IMR-90 (cell line): ENCODE data around the gene SLX4IP. TPM values are rescaled to one million over a fixed set of nuclear protein-coding genes. Genes with fewer than 3 reads are reported as not detected.

Source experiments
- ATAC-seq: fragments of 200-7000 bp; cut with Tn5 transposase; 2 replicates; pipeline ENCODE4 v1.9.1; 2020; ENCODE audit warnings: low read depth, mild to moderate bottlenecking, moderate library complexity
- BruUV-seq: library from RNA; stranded (reverse); fragments of 400-500 nt; replicated peaks from 2 replicates; lab custom pipeline; 2021; lab: Mats Ljungman, UMichigan
- CTCF ChIA-PET: fragments of 300-600 bp; formaldehyde crosslinking; extraction: SDS; loops from one replicate; lab custom pipeline; 2021; ENCODE audit warnings: antibody characterized with exemption; lab: Yijun Ruan, JAX
- POLR2A ChIA-PET: fragments of 300-600 bp; sonication (Branson Sonifier 250); formaldehyde crosslinking; loops from one replicate; lab custom pipeline; 2022; ENCODE audit warnings: antibody characterized with exemption; ENCODE audit not compliant: unreplicated experiment; lab: Charles Lee
- DNase-seq: peaks from one replicate; pipeline ENCODE4 v3.0.0; 2013
- H2AFZ ChIP-seq: replicated peaks from 2 replicates; pipeline ENCODE3; 2013; ENCODE audit warnings: low read length, mild to moderate bottlenecking; ENCODE audit not compliant: poor library complexity
- H2AK5ac ChIP-seq: 2 replicates; pipeline ENCODE4 v1.6.1; 2013; ENCODE audit warnings: low read depth, low read length, inconsistent platforms
- H2AK9ac ChIP-seq: replicated peaks from 2 replicates; pipeline ENCODE3; 2013; ENCODE audit warnings: mild to moderate bottlenecking, low read depth, low read length, moderate library complexity; ENCODE audit not compliant: poor library complexity
- H2BK120ac ChIP-seq: 2 replicates; pipeline ENCODE4 v1.6.1; 2013; ENCODE audit warnings: low read depth, low read length, inconsistent platforms
- H2BK15ac ChIP-seq: 3 replicates; pipeline ENCODE4 v1.6.1; 2013; ENCODE audit warnings: low read depth, low read length, inconsistent platforms
- H2BK20ac ChIP-seq: 2 replicates; pipeline ENCODE4 v1.6.1; 2013; ENCODE audit warnings: low read depth, mild to moderate bottlenecking, inconsistent platforms, low read length, moderate library complexity
- H2BK5ac ChIP-seq: 2 replicates; pipeline ENCODE4 v1.6.1; 2013; ENCODE audit warnings: mild to moderate bottlenecking, low read depth, low read length, inconsistent platforms; ENCODE audit not compliant: poor library complexity, severe bottlenecking
- H3K14ac ChIP-seq: replicated peaks from 2 replicates; pipeline ENCODE4 v1.6.1; 2013; ENCODE audit warnings: low read depth, low read length, inconsistent platforms
- H3K18ac ChIP-seq: 2 replicates; pipeline ENCODE4 v1.6.1; 2013; ENCODE audit warnings: low read depth, low read length, control low read depth
- H3K23ac ChIP-seq: 2 replicates; pipeline ENCODE4 v1.6.1; 2013; ENCODE audit warnings: low read depth, low read length, inconsistent platforms
- H3K27ac ChIP-seq: 2 replicates; pipeline ENCODE4 v1.5.1; 2013; ENCODE audit warnings: mild to moderate bottlenecking, control low read depth, low read length; ENCODE audit not compliant: insufficient read depth
- H3K27me3 ChIP-seq: 2 replicates; pipeline ENCODE4 v1.6.1; 2013; ENCODE audit warnings: low read length; ENCODE audit not compliant: control insufficient read depth, insufficient read depth
- H3K36me3 ChIP-seq: 2 replicates; pipeline ENCODE4 v1.6.1; 2013; ENCODE audit warnings: low read length, mixed read lengths; ENCODE audit not compliant: control insufficient read depth, insufficient read depth
- H3K4ac ChIP-seq: 2 replicates; pipeline ENCODE4 v1.6.1; 2013; ENCODE audit warnings: low read depth, low read length, inconsistent platforms
- H3K4me1 ChIP-seq: 2 replicates; pipeline ENCODE4 v1.6.1; 2013; ENCODE audit warnings: low read length, mixed read lengths; ENCODE audit not compliant: control insufficient read depth, insufficient read depth
- H3K4me2 ChIP-seq: 2 replicates; pipeline ENCODE4 v1.6.1; 2013; ENCODE audit warnings: low read depth, mild to moderate bottlenecking, control low read depth, low read length, moderate library complexity
- H3K4me3 ChIP-seq: 2 replicates; pipeline ENCODE4 v1.5.1; 2013; ENCODE audit warnings: low read depth, mild to moderate bottlenecking, control low read depth, low read length, moderate library complexity; ENCODE audit not compliant: insufficient read depth
- H3K56ac ChIP-seq: 2 replicates; pipeline ENCODE4 v1.6.1; 2013; ENCODE audit warnings: low read length, inconsistent platforms; ENCODE audit not compliant: insufficient read depth; ENCODE audit errors: extremely low read depth
- H3K79me1 ChIP-seq, 2 experiments: 2 replicates each; pipeline ENCODE4 v1.6.1; 2013; ENCODE audit warnings: low read length in 2 of 2, inconsistent platforms in 1 of 2, low read depth in 1 of 2
- H3K9ac ChIP-seq: 2 replicates; pipeline ENCODE4 v1.6.1; 2013; ENCODE audit warnings: low read depth, low read length, control low read depth
- H3K9me1 ChIP-seq: 2 replicates; pipeline ENCODE4 v1.6.1; 2013; ENCODE audit warnings: low read length, inconsistent platforms; ENCODE audit not compliant: insufficient read depth
- H3K9me3 ChIP-seq: 2 replicates; pipeline ENCODE4 v1.6.1; 2013; ENCODE audit warnings: low read length; ENCODE audit not compliant: control insufficient read depth, insufficient read depth
- H4K20me1 ChIP-seq: 2 replicates; pipeline ENCODE4 v1.6.1; 2013; ENCODE audit warnings: low read length, inconsistent platforms; ENCODE audit not compliant: insufficient read depth
- H4K5ac ChIP-seq: 2 replicates; pipeline ENCODE4 v1.6.1; 2013; ENCODE audit warnings: mild to moderate bottlenecking, low read depth, low read length, control low read depth
- H4K8ac ChIP-seq, 2 experiments: 2 replicates each; pipeline ENCODE4 v1.6.1; 2013; ENCODE audit warnings: low read depth in 2 of 2, low read length in 2 of 2, control low read depth in 1 of 2, inconsistent platforms in 1 of 2
- H4K91ac ChIP-seq: 2 replicates; pipeline ENCODE4 v1.6.1; 2013; ENCODE audit warnings: low read depth, low read length, inconsistent platforms; ENCODE audit not compliant: insufficient read depth
- CEBPB ChIP-seq: IDR thresholded peaks from 2 replicates; pipeline ENCODE4 v1.6.1; 2012; ENCODE audit warnings: low read depth, low read length, improper control_type of control experiment
- CHD1 ChIP-seq: IDR thresholded peaks from 2 replicates; pipeline ENCODE4 v1.6.1; 2012; ENCODE audit warnings: low read depth, low read length, improper control_type of control experiment
- FOS ChIP-seq: fragments of 150-350 bp; IDR thresholded peaks from 2 replicates; pipeline ENCODE4 v1.6.1; 2016; ENCODE audit warnings: low read depth, low read length
- MAFK ChIP-seq: IDR thresholded peaks from 2 replicates; pipeline ENCODE4 v1.6.1; 2012; ENCODE audit warnings: low read depth, low read length, improper control_type of control experiment
- USF2 ChIP-seq: fragments of 150-350 bp; IDR thresholded peaks from 2 replicates; pipeline ENCODE4 v1.6.1; 2017; ENCODE audit warnings: mild to moderate bottlenecking, antibody characterized with exemption, low read length, low read depth
- WGBS, 2 experiments: methylation state at CpG; one replicate each; pipeline versions ENCODE4 v1.1.5 to v1.1.7; 2013; ENCODE audit warnings: missing lambda C conversion rate in 2 of 2; ENCODE audit not compliant: insufficient read length in 1 of 2; ENCODE audit errors: extremely low coverage in 2 of 2; 5-methylcytosine and 5-hydroxymethylcytosine counted together
- dilution Hi-C: fragments of 300-500 bp; cut with HindIII; formaldehyde crosslinking; loops from one replicate; pipeline ENCODE4 v1.14.3; 2018; ENCODE audit warnings: low sequenced_read_pairs; ENCODE audit not compliant: unreplicated experiment
- in situ Hi-C: fragments of 300-500 bp; cut with MboI; formaldehyde crosslinking; loops from 3 replicates; pipeline ENCODE4 v1.14.3; 2019; ENCODE audit warnings: low sequenced_read_pairs, inconsistent platforms, mixed read lengths
- intact Hi-C: fragments of 100-400 bp; cut with micrococcal nuclease; formaldehyde crosslinking; loops from 2 replicates; pipeline ENCODE4 v1.10.0; 2022
- polyA plus RNA-seq, 3 experiments: library from polyadenylated mRNA; depleted of rRNA; stranded (reverse); fragments of >200 nt; gene quantifications; 2 replicates each; pipeline ENCODE4 v1.2.3, GENCODE V29; 2012; ENCODE audit warnings: low replicate concordance in 1 of 3
- total RNA-seq: library from RNA; depleted of rRNA; stranded (reverse); fragments of >200 nt; gene quantifications from 2 replicates; pipeline ENCODE4 v1.2.3, GENCODE V29; 2012

The SLX4IP gene
- total and polyA plus RNA-seq, 2 of the 4 experiments (the other 2 are of a cell fraction) = 1.3 to 5.9 TPM

- Histone ChIP-seq H2AK5ac (no peak overlapping the region), H4K5ac (no peak overlapping the region), H3K14ac (no peak overlapping the region), H3K23ac (no peak overlapping the region), H3K18ac (no peak overlapping the region), H2AFZ (no peak overlapping the region), H3K4me3 (no peak overlapping the region), H3K4ac (no peak overlapping the region), H2BK120ac (no peak overlapping the region), H3K4me1 (peaks cover 4% of the 10 kb centered on the region), H3K27ac (no peak overlapping the region), H3K4me2 (no peak overlapping the region), H3K36me3 (0 out of 2 replicates have a peak, but pooled peaks cover 1% of the 10 kb centered on the region), H3K56ac (no peak overlapping the region), H3K27me3 (no peaks in the 10 kb centered on the region), H4K91ac (no peak overlapping the region), H4K20me1 (no peaks in the 10 kb centered on the region), H2BK20ac (no peak overlapping the region), H3K9me3 (0 out of 2 replicates have a peak, but pooled peaks cover 2% of the 10 kb centered on the region), H2AK9ac (no peak overlapping the region), H2BK5ac (no peak overlapping the region), H3K9ac (no peak overlapping the region), H3K79me1 (peaks cover 0 to 8% of the 10 kb centered on the region in 2 experiments; a peak in 3 of 4 replicates), H3K9me1 (no peaks in the 10 kb centered on the region; the same call in 1 of the 2 replicates), H2BK15ac (no peak overlapping the region), H4K8ac (no peak overlapping the region)
- in situ Hi-C loops (no loop called here), intact Hi-C loops (loop anchor here (5.0 kb wide), 1 partner anchor 37 kb away; no protein-coding TSS in a partner anchor), dilution Hi-C loops (no loop called here)
- CTCF ChIA-PET = interaction anchor here (0.7 to 1.2 kb wide), 2 partner anchors 77 to 196 kb away, joined by 3 to 5 read pairs; no protein-coding TSS in a partner anchor
- WGBS, 2 experiments = no CpG with 5 or more reads among the region's 2 CpGs
- TF ChIP-seq FOS (no peak), MAFK (no peak), USF2 (no peak), CHD1 (no peak), CEBPB (no peak)
- ATAC-seq = no peak
- POLR2A ChIA-PET = no interaction called here
- no TSS peak for BruUV-seq
- no peak for DNase-seq
Measured at GRCh38 chr20:10475225-10475624, 40.1 kb downstream of the SLX4IP start.
